G401 (cell line): ENCODE measurements around the gene ZIM2. TPM values are rescaled to one million over a fixed set of nuclear protein-coding genes. Genes with fewer than 3 reads are reported as not detected.

Experiments
- DNase-seq: peaks from one replicate; pipeline ENCODE4 v3.0.0-alpha.2; 2015; ENCODE audit warnings: low spot score
- in situ Hi-C: cut with HindIII; loops from 2 replicates; pipeline ENCODE4 v1.10.0; 2016; ENCODE audit warnings: low sequenced_read_pairs, mixed read lengths
- total RNA-seq: library from RNA; depleted of rRNA; stranded (reverse); fragments of >200 nt; shearing (Covaris generic); gene quantifications from 2 replicates; pipeline ENCODE4 v1.2.3, GENCODE V29; 2014

The ZIM2 gene
- total RNA-seq, 1 experiment from 2014 or later = not detected

DNA sequence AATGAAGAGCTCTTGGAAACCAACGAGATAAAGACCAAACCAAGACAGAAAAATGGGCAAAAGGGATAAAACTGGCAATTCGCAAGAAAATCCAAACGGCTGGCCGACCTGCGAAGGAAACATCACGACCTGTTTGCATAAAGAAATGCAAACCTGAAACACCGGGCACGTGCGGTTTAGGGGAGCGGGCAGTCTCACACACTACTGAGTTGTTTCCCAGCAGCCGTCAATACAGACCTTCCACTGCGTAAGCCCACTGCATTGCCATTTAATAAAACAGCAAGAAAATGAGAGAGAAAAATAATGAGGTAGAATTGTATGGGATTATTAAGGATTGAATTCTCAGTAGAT lies 642 bp upstream of the ZIM2 start:
- peak; percentile 34 for DNase-seq
- in situ Hi-C loops = no loop called here

DNA sequence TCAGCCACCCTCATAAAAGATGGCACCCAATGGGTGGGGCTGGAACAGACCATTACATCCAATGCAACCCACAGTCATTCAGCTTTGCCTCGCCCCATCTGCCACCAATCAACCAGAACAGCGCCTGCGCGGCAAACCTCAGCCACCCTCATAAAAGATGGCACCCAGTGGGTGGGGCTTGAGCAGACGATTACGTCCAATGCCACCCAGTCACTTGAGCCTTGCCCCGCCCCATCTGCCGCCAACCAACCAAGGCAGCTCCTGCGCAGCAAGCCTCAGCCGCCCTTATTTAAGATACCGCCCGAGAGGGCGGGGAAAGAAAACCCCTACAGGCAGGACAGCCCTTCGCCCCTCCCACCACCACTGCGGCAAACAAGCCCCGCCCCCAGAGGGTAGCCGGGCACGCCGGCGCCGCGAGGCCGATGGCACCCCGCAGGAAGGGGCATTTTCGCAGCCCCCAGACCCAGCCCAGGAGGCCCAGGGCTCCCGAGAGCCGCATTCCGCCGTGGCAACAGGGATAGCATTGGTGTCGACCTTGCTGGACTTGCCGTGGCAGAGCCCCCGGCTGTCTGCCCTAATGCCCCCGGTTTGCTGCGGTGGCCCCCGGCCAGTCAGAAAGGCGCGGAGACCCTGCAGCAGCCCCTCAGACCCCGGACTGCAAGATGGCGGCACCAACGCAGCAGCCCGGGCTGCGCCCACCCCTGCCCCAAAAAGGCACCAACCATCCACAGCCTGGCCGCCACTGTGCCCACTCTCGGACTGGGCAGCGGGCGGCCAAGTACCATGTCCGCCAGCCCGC lies 675 bp downstream of the ZIM2 start:
- in situ Hi-C loops = no loop called here
- peak; percentile 99 for DNase-seq

DNA sequence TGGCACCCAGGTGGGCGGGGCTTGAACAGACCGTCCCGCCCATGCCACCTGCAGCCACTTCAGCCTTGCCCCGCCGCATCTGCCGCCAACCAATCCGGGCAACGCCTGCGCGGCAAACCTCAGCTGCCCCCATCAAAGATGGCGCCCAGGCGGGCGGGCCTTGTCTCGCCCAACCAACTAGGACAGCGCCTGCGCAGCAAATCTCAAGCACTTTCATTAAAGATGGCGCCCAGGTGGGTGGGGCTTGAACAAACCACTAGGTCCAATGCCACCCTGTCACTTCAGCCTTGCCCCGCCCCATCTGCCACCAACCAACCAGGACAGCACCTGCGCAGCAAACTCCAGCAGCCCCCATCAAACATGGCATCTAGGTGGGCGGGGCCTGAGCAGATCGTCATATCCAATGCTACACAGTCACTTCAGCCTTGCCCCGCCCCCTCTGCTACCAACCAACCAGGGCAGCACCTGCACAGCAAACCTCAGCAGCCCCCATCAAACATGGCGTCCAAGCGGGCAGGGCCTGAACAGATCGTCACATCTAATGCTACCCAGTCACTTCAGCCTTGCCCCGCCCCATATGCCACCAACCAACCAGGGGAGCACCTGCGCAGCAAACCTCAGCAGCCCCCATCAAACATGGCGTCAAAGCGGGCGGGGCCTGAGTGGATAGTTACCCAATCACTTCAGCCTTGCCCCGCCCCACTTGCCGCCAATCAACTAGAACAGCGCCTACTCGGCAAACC lies 1.4 kb downstream of the ZIM2 start:
- DNase-seq = peak; percentile 99

DNA sequence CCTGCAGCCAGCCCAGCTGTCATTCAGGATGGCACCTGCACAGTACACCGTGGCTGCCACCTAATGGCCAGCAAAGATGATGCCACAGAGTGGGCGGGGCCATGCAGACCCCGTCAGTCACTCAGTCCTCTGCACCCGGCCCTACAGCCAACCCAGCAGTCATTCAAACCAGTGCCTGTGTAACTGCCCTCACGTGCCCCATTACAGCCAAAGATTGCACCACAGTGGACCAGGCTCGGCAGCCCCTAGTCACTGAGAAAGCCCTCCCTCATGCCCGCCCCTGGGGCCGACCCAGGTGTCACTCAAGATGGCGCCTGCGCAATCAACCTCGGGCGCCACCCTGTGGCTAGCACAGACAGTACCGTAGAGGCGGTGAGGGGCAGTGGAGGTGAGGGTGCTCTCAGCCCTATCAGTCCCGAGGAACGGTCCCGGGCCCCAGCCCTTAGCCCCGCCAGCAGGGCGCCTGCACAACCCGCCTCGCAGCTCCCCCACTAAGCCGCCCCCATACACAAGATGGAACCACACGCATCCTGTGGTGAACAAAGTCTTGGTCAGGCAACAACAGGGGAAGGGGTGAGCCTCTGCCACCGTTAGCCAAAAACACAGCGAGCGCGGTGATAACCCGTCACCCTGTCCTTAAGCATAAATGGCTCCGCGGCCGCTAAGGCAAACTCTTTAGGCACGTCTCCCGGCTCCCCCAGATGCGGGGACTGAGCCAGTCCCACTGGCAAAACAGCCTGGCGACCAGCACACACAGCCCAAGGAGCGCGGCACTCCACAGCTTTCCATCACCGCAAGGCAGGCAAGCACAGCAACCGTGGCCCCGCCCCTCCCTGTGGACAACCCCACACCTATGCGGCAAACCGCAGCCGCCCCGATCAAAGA lies 2.3 kb downstream of the ZIM2 start:
- DNase-seq = peak; percentile 86
- in situ Hi-C loops = no loop called here

More for the DNA sequence above, 1.4 kb downstream of the ZIM2 start:
- in situ Hi-C loops = no loop called here

DNA sequence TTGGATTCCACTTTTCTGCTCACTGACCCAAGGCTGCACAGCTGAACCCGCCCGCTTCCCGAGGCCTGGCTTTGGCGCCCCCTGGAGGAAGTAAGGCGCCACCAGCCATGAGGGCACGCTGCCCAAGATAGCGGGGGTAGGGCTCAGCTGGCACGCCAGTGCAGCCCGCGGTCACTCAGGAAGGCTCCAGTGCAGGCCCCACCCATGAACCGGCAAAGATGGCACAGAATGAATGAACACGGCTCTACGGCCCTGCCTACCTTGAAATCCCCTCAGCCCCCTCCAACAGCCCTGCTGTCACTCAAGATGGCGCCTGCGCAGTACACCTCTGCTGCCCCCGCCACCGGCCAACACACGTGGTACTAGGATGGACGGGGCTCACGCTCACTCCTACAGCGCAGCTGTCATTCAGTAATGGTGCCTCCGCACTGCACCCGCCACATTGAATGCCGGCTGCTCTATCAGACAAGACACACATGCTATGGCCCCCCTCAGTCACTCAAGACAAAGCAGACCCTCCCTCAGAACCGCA lies 3.0 kb downstream of the ZIM2 start:
- in situ Hi-C loops = no loop called here
- peak; percentile 86 for DNase-seq

DNA sequence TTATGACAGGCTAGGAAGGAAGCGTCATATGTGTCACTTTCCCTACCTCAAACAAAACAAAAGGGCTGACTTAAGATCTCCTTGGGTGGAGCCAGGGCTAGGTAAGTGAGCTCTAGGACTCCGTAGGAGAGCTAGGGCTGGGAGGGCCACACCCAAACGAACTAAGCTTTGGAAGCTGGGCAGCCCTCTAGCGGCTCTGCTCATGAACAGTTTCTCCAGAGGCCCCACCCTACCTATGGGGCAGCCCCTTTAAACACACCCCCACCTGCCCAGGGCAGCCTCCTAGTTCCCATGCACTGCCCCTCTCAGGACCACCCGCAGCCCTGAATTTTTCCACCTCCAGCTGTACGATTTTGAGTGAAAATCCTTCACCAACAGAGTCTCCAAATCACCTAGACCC lies 3.5 kb downstream of the ZIM2 start:
- DNase-seq = no peak
- in situ Hi-C loops = no loop called here

DNA sequence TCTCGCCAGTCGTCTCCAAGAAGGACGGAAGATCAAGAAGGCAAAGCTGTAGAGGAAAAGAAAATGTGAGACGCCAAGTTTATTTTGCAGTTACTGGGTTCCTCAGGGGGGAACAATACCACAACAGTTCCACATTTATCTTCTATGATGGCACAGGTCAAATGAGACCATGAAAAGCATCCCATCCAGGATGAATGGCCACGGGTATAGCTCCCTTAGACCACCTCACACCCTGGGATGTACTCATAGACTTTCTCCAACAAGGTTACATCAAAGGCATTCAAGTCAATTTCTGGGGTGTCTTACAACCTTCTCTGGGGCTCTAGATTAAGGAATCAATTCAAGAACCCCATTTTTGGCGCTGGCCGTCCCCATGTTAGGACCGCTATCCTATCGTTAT lies 4.5 kb downstream of the ZIM2 start:
- no peak for DNase-seq
- in situ Hi-C loops = no loop called here

DNA sequence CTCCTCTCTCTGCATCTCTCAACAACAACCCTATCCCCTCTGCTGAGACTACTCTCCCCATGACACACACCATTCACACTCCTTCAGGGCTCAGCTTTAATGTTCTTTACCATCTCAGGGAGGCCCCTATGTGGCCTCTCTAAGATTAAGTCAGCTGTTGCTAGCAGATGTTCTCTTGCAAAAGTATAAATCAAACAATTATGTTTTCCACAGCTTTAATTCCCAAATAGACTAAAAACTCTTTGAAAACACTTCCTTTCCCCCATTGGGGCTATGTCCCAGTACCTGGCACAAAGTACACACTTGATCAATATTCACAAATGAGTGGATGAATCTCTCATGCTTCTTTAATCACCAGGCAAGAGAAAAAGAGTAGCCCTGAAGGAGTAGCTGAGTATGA lies 5.1 kb downstream of the ZIM2 start:
- no peak for DNase-seq
- in situ Hi-C loops = no loop called here

DNA sequence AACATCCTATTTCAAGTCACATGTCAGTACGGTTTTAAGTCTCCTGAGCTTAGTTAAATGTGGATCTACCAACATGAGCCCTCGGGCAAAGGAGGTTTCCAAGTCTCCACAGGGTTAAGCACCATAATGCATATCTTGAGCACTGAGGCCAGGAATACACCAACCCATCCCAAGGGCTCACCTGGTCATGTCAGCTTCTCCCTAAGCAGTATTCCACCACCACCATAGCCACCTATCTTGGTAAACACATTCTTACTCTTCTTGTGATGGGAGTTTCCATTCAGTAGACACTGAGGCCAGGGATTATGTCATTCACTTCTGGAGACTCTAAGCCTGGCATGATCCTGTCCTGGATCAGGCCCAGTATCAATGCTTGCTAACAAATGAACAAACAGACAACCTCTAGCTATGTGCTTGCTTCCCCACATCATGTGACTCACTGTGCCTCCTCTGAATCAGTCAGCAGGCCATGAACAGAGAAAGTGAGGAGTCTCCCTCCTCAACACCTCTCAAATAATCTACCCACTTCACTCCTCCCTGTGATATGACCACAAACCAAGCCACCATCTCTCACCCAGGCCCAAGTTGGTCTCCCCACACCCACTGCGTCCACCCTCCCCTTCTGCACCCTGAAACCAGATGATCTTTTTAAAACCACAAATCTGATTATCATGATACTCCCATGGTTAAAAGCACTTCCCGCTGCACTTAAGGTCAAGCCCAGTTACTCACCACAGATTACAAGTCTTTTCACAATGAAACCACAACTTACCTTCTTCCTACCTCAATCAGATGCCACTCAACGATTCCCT lies 5.8 kb downstream of the ZIM2 start:
- in situ Hi-C loops = no loop called here
- no peak for DNase-seq

DNA sequence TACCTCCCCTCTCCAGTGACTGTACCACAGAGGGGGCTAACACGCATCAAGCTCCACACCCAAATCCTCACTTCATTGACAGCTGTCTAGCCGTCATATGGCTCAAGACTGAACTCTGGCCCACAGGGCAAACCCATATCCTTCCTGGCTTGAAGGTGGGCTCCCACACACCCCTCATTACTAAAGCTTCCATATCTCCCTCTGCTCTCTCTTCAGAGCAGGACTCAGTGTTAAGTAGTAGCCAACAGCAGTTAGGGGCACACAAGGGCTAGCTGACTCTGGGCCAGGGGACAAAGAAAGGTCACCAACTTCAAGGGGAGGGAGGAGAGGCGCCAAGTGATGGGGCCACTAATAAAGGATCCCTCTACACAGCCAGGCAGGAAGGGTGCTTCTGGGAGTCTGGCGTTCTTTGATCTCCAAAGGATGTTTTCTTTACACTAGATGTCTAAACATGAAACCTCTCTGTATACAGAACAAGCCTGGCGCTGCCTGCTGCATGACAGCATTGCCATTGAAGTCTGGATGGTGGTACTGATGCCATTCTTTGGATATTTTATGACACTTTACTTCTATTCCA lies 8.1 kb downstream of the ZIM2 start:
- in situ Hi-C loops = no loop called here

DNA sequence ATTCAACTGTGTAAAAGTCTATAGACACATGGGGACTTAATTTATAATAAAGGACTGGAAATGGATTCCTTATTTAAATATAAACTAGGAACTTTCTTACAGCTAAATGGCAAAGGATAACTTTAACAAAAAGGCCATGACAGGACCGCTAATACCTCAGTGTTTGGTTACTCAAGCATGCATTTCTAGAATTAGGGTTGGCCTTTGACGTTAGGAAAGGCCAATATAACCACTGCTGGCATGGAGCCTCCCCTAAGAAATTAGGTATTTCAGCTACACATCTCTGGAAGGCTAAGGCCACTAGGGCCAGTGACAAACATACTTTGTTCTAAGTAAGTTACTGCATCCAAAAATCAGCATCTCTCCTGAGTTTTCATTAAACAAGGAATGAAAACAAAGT lies 9.3 kb downstream of the ZIM2 start:
- DNase-seq = no peak
- in situ Hi-C loops = no loop called here

More for the DNA sequence above, 8.1 kb downstream of the ZIM2 start:
- no peak for DNase-seq

DNA sequence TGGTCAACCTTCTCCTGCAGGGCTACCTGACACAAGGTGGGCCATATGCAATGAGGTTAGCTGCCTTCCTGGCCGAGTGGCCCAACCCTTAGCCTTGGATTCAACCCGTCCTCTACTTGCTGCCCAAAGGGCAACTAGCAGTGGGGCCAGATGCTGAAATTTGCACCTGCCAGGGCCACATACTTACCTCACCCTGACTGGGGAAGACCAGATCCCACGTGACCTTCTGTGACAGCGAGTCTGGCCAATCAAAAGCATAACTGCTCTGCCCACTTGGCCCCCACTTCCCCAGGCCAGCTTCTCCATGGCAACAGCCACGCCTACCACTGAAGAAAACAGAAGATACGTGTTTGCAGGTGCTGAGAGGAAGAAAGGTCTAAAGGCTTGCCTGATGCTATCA lies 10.9 kb downstream of the ZIM2 start:
- no peak for DNase-seq
- in situ Hi-C loops = no loop called here

DNA sequence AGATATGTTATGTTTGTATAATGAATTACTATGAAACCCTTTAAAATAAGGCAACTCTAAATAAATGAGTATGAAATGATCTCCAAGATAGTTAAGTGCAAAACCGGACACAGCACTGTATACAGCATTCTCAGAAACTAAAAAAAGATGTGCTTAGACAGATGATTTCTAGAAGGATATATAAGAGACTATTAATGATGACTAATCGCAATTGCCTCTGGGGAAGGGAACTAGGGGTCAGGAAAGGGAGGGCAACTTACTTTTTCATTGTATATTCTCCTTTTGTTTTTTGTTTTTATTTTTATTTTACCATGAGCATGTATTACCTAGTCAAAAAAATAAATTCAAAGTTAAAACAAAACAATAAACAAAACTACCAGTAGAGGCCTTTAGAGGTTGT lies 12.8 kb downstream of the ZIM2 start:
- in situ Hi-C loops = no loop called here
- no peak for DNase-seq

DNA sequence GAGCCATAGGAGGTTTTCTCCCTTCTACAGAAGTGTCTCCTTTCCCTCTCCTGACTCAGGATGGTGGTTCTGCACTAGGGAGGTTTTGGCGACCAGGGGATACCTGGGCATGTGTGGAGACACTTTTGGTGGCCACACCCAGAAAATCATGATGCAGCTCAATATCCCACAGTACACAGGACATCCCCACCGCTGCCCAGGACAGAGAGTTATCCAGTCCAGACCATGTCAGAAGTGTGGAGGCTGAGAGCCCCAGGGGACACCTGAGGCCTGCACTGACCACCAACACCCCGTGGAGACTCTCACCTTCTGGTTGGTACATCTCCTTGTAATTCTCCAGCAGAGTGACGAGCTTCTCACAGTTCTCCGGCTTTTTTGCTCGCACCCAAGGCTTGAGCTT lies 16.6 kb downstream of the ZIM2 start:
- DNase-seq = no peak
- in situ Hi-C loops = no loop called here

DNA sequence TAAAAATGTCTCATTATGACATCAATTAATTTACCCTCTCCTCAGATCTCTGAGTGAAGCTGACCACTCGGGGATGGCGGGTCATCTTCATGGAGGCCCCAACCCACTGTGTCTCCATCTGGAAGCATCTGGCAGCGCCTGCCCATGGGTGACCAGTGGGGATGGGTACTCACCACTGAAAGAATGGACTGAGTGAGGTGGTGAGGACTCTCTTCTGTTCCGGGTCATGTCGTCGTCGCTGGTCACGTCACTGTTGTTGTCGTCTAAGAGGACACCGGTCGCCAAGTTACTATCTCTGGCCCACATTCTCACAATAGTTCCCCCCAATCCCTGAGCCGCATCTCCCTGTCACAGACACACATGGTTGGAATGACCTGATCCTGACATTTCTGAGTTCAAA lies 17.1 kb downstream of the ZIM2 start:
- DNase-seq = no peak
- in situ Hi-C loops = no loop called here

DNA sequence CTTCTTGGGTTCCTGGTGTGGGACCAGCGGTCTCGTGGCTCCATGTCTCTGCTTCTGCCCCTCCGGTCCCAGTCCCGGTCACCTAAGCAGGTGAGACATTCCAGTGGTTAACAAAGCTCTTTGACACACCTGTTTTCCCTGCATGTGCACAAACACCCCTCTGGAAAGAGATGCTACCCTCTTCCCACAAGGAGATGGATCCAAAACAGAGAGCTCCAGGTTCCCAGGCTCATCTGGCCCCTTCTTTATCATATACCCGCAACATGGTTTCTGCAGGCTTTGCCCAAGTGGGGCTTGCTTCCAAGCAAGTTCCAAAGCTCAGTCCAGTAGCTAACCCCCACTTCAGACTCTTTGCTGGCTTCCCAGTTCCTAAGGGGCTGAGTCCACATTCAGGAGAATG lies 17.8 kb downstream of the ZIM2 start:
- DNase-seq = no peak
- in situ Hi-C loops = no loop called here

DNA sequence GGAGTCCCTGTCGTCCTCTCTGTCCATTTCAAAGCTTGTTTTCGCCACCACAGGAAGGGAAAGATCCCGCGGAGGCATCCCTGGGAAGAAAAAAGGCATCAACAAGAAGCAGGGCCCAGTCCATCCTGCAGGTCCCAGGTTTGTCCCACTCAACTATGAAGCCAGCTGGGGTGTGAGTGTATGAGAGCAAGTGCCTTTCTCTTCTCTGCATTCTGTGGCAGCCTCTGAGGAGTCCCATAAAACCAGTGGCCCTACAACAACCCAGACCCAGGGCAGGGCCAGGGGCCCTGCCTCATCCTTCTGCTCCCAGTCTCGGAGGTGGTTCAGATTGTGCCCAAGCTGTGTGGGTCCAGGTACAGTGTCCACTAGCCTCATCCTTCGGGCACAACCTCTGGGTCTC lies 18.9 kb downstream of the ZIM2 start:
- in situ Hi-C loops = no loop called here
- DNase-seq = no peak

DNA sequence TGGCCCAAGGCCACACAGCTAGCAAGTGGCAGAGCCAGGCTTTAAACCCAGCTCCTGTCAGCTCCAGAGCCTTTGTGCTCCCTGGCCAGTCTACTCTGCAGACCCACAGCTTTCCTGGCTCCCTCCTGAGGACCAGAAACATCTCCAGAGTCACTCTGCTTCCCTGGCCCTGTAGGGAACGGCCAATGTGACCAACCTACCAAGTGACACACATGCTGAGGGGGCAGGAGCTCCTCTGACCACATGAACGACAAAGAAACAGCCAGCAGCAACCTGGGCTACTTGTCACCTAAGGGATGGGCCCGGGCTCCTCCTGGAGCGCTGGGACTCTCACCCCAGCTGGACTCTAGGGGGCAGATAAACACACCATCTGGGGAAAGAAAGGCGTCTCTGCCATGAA lies 19.3 kb downstream of the ZIM2 start:
- no peak for DNase-seq
- in situ Hi-C loops = no loop called here

DNA sequence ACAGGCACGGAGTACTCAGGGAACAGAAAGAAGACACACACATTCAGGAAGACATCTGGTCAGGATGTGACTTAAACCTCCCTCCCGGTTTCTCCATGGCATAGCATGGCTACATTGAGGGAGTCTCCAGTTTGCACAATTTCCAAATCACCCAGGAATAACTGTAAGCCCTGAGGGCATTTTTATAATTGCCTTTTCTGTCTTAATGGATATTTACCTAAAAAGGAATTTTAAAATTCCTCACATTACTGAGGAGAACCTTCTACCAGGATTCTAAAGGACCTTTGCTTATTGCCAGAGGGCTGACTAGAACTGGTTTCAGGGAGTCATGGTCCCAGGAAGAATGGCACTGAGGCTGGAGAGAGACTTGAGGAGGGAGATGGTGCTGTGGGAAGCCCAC lies 21.4 kb downstream of the ZIM2 start:
- no peak for DNase-seq
- in situ Hi-C loops = no loop called here
